ENCODE measurements around the gene LDB3. TPM values are rescaled to one million over a fixed set of nuclear protein-coding genes. Genes with fewer than 3 reads are reported as not detected.

The LDB3 gene
- total and polyA plus RNA-seq, 9 of the 15 experiments (the other 6 are each of a cell fraction or from before 2014, with no cell fraction given), result 0.03 TPM; not detected in 8

- TF ChIP-seq ZFP91 (CRISPR knock-in tag; IDR thresholded peaks at IDR 0.05) (no peak), ZBTB17 (CRISPR knock-in tag; IDR thresholded peaks at IDR 0.05) (no peak), ZSCAN29 (IDR thresholded peaks at IDR 0.05) (no peak), NR1H2 (CRISPR knock-in tag; IDR thresholded peaks at IDR 0.05) (no peak), FOXO4 (CRISPR knock-in tag; IDR thresholded peaks at IDR 0.05) (no peak), SNAPC5 (CRISPR knock-in tag; IDR thresholded peaks at IDR 0.05) (no peak), SMARCA5 (IDR thresholded peaks at IDR 0.05) (no peak), ZBTB34 (CRISPR knock-in tag; IDR thresholded peaks at IDR 0.05) (no peak), ZNF12 (CRISPR knock-in tag; IDR thresholded peaks at IDR 0.05) (0 out of 2 replicates have a peak, but pooled peaks have one; percentile 29), CSDE1 (IDR thresholded peaks at IDR 0.05) (no peak), SLC30A9 (CRISPR knock-in tag; IDR thresholded peaks at IDR 0.05) (no peak), JUNB (CRISPR knock-in tag; conservative IDR thresholded peaks at IDR 0.05) (no peak), PCBP2 (IDR thresholded peaks at IDR 0.05; ENCODE audit: low read depth, low read length, poor library complexity, severe bottlenecking) (no peak), CREB5 (CRISPR knock-in tag; IDR thresholded peaks at IDR 0.05) (no peak), ERF (CRISPR knock-in tag; IDR thresholded peaks at IDR 0.05) (no peak), IRF9 (tag; IDR thresholded peaks at IDR 0.05) (no peak), HBP1 (CRISPR knock-in tag; IDR thresholded peaks at IDR 0.05) (no peak), MYNN (IDR thresholded peaks at IDR 0.05) (no peak), MYNN (CRISPR knock-in tag; IDR thresholded peaks at IDR 0.05) (no peak), NELFE (IDR thresholded peaks at IDR 0.05; ENCODE audit: insufficient read depth, insufficient read length) (no peak), NR2F6 (CRISPR knock-in tag; IDR thresholded peaks at IDR 0.05) (no peak), KLF13 (tag; IDR thresholded peaks at IDR 0.05; ENCODE audit: borderline replicate concordance, low read depth) (no peak)
Measured at GRCh38 chr10:86710987-86711512, 42.7 kb downstream of the LDB3 start (continued).
